Body of pancreas (tissue), 4 donors: ENCODE results near the gene FBRS. TPM values are rescaled to one million over a fixed set of nuclear protein-coding genes. Genes with fewer than 3 reads are reported as not detected.

Experiments used
- ATAC-seq: fragments of 150-250 bp; one replicate; pipeline ENCODE4 v1.9.1; 2016
- DNase-seq, 4 donors: peaks; one replicate each; pipeline ENCODE4 v3.0.0-alpha.2; 2019
- H3K27ac ChIP-seq, 4 donors: fragments of 200-600 bp; sonication (generic); 1 replicate in 3 of 4; 2 replicates in 1 of 4; pipeline versions ENCODE4 v1.5.1 to v1.6.1; 2016 to 2019; ENCODE audit warnings: mild to moderate bottlenecking in 1 of 4, mixed read lengths in 1 of 4, moderate library complexity in 1 of 4
- H3K27me3 ChIP-seq, 2 donors: fragments of 200-600 bp; sonication (generic); one replicate each; pipeline ENCODE4 v1.6.0; 2016; ENCODE audit warnings: mild to moderate bottlenecking in 1 of 2
- H3K36me3 ChIP-seq, 2 donors: fragments of 200-600 bp; sonication (generic); replicated peaks in 1 of 2; 2 replicates each; pipeline ENCODE4 v1.5.1; 2016; ENCODE audit warnings: low read depth in 2 of 2; ENCODE audit not compliant: insufficient read depth in 1 of 2
- H3K4me1 ChIP-seq: fragments of 200-600 bp; sonication (generic); one replicate; pipeline ENCODE4 v1.6.0; 2016
- H3K4me3 ChIP-seq, 2 donors: fragments of 200-600 bp; sonication (generic); 1 replicate in 1 of 2; 2 replicates in 1 of 2; pipeline ENCODE4 v1.5.1; 2016 to 2019
- H3K9me3 ChIP-seq, 3 donors: fragments of 200-600 bp; sonication (generic); 1 replicate in 2 of 3; 2 replicates in 1 of 3; pipeline ENCODE4 v1.5.1; 2016
- CTCF ChIP-seq, 7 experiments: fragments of 450-650 bp in 4 of 7; fragments of 200-600 bp in 3 of 7; sonication (generic) in 3 of 7; IDR thresholded peaks; one replicate each; pipeline ENCODE4 v1.5.1; 2016 to 2019; ENCODE audit warnings: antibody characterized with exemption in 7 of 7
- POLR2A ChIP-seq, 3 donors: fragments of 450-650 bp; IDR thresholded peaks; one replicate each; pipeline ENCODE4 v1.6.1; 2016; ENCODE audit warnings: antibody characterized with exemption in 3 of 3, mild to moderate bottlenecking in 2 of 3
- WGBS, 2 donors: methylation state at CpG; one replicate each; pipeline ENCODE4 v1.1.5; 2017; 5-methylcytosine and 5-hydroxymethylcytosine counted together
- intact Hi-C: fragments of 100-400 bp; cut with DNase I; formaldehyde crosslinking; loops from one replicate; pipeline ENCODE4 v1.15.1; 2023
- small RNA-seq: library from RNA; depleted of rRNA; stranded (forward); fragments of <200 nt; gene quantifications from one replicate; pipeline ENCODE3, GENCODE V24; 2016
- total RNA-seq, 2 donors: library from RNA; depleted of rRNA; stranded (reverse); fragments of >200 nt; gene quantifications; one replicate each; pipeline ENCODE4 v1.1.0, GENCODE V29; 2016

FBRS gene
- total RNA-seq, 2 donors from 2014 or later: 20.8 to 76.8 TPM

- intact Hi-C loops: no loop called here
- peaks cover 35 to 62% of the 10 kb centered on the region in 2 donors for H3K36me3 ChIP-seq
- no peak overlapping the region for H3K27ac ChIP-seq
- TF ChIP-seq CTCF (IDR thresholded peaks at IDR 0.05) (no peak), POLR2A (IDR thresholded peaks at IDR 0.05) (no peak)
- ATAC-seq (no peak), DNase-seq (no peak)
- no peak overlapping the region for H3K4me3 ChIP-seq
- no peaks in the 10 kb centered on the region for H3K9me3 ChIP-seq
- 81 to 91% methylated on average over 11 of the region's 11 CpGs for WGBS, 2 donors
- no peaks in the 10 kb centered on the region for H3K27me3 ChIP-seq
- H3K4me1 ChIP-seq: no peaks in the 10 kb centered on the region
These were observed 61.9 kb downstream of the FBRS start for GRCh38 chr16:30720086-30720485.

Small RNA genes lying within 50 kb of the gene (small RNA-seq; reads per million reads assigned to genes)
- gene AC093249.1: not detected
- gene RNU6-1043P: not detected
- gene RNU6-416P: not detected
- not detected for gene SNORA30

Other genes with a start within 250 kb of the FBRS start
- 10 to 100 TPM in 1 of 2 donors, 1 to 10 TPM in 1; 3.3 to 15.0 TPM for gene DCTPP1, start 228.4 kb upstream of the FBRS start, total RNA-seq
- 10 to 100 TPM; 28.0 to 29.6 TPM for gene SEPHS2, start 212.6 kb upstream of the FBRS start, total RNA-seq
- 1 to 10 TPM; 1.3 to 9.2 TPM for gene ITGAL, start 185.7 kb upstream of the FBRS start, total RNA-seq
- 10 to 100 TPM; 17.8 to 24.1 TPM for gene ZNF768, start 131.9 kb upstream of the FBRS start, total RNA-seq
- gene ZNF747, start 123.6 kb upstream of the FBRS start, total RNA-seq: 10 to 100 TPM; 10.2 to 11.4 TPM
- gene ZNF764, start 100.1 kb upstream of the FBRS start, total RNA-seq: 10 to 100 TPM in 1 of 2 donors, 1 to 10 TPM in 1; 8.3 to 23.7 TPM
- gene ZNF688, start 86.7 kb upstream of the FBRS start, total RNA-seq: 10 to 100 TPM; 19.2 to 27.4 TPM
- 10 to 100 TPM; 10.9 to 16.1 TPM for gene ZNF785, start 72.7 kb upstream of the FBRS start, total RNA-seq
- gene ZNF689, start 48.0 kb upstream of the FBRS start, total RNA-seq: 1 to 10 TPM; 4.6 to 7.0 TPM
- 10 to 100 TPM; 20.5 to 65.6 TPM for gene PRR14, start 7.5 kb upstream of the FBRS start, total RNA-seq
- 10 to 100 TPM; 27.5 to 30.0 TPM for gene SRCAP, start 40.7 kb downstream of the FBRS start, total RNA-seq
- gene PHKG2, start 90.0 kb downstream of the FBRS start, total RNA-seq: 10 to 100 TPM; 17.6 to 24.7 TPM
- gene CFAP119, start 103.6 kb downstream of the FBRS start, total RNA-seq: 10 to 100 TPM in 1 of 2 donors, 1 to 10 TPM in 1; 1.6 to 28.0 TPM
- 10 to 100 TPM; 44.9 to 79.8 TPM for gene RNF40, start 103.9 kb downstream of the FBRS start, total RNA-seq
- gene ZNF629, start 128.8 kb downstream of the FBRS start, total RNA-seq: 1 to 10 TPM; 8.6 to 9.2 TPM
- 10 to 100 TPM; 19.8 to 24.1 TPM for gene BCL7C, start 235.6 kb downstream of the FBRS start, total RNA-seq
- gene CTF1, start 238.2 kb downstream of the FBRS start, total RNA-seq: 1 to 10 TPM; 1.0 to 2.0 TPM